Fibroblast of peridontal ligament (primary cell): ENCODE data around the gene AP1B1.
"Not testable (repeated sequence)": the region's sequence is repeated elsewhere in the genome, so short reads cannot be mapped to it uniquely, and the experiment has no call there.

Experiments
- DNase-seq: peaks from one replicate; pipeline ENCODE4 v3.0.0-alpha.2; 2010; ENCODE audit errors: extremely low read depth

AP1B1 gene

DNA sequence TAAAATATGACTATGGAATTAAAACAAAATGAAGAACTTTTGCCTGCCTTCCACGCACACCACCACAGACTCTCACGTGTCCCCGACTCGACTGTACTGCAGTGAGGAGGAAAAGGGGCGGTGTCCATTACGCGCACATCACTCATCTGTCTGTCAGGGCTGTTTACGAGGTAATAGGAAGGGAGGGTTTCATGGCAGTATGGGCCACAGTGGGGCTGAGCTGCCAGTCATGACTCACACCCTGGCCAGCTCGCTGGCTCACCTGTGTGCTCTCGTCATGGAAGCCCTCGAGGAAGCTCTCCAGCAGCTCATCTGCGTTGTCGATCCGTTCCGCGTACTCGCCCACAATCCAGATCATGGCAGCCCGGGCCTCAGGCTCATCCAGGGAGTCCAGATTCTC is 39.4 kb downstream of the AP1B1 start:
- DNase-seq: no peak

DNA sequence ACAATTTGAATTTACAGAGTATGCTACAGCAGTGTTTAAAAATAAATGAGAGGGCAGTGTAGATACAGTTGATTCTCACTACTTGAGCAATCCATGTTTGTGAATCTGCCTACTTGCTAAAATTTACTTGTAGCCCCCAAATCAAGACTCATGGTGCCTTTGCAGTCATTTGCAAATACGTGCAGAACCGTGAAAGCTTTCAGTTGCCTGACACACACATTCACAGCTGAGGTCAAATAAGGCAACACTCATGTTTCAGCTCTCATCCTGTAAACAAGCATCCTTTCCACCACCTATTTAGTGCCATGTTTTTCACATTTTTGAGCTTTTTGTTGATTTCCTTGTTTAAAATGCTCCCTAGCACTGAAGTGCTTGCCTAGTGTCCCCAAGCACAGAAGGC is 40.3 kb downstream of the AP1B1 start:
- DNase-seq: no peak

DNA sequence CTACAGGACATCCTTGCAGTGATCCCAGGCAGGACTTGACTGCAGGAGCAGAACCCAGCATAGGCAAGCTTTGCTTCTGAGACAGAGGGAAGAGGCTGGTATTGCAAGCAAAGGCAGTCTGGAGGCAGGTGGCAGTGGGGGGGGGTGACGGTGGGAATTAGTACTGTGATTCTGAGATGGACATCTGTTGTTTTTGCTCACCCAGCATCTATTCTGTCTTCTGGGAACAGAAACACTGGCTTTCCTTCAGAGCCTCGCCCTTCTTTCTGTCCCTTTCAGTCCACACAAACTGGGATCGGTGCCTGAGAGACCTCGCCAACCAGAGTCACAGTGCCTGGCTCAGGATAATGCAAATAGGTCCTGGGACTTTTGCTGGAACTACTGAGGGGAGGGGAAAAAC is 41.7 kb downstream of the AP1B1 start:
- DNase-seq: no peak

DNA sequence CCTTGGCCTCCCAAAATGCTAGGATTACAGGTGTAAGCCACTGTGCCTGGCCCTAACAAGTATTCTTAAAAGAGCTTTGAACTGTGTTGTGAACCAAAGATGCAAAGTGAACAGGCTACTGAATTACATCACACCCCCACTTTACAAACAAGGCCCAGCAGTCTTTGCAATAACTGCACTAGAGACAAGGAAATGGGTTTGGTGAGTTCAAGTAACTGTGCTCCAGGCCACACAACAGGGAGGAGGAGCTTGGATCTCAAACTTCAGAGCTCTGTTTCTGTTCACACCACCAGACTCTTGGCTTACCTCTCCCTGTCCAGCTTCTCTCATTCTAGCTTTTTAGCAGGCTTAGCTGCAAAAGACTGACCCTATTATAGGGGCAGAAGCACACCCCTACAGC is 42.4 kb downstream of the AP1B1 start:
- DNase-seq: no peak

DNA sequence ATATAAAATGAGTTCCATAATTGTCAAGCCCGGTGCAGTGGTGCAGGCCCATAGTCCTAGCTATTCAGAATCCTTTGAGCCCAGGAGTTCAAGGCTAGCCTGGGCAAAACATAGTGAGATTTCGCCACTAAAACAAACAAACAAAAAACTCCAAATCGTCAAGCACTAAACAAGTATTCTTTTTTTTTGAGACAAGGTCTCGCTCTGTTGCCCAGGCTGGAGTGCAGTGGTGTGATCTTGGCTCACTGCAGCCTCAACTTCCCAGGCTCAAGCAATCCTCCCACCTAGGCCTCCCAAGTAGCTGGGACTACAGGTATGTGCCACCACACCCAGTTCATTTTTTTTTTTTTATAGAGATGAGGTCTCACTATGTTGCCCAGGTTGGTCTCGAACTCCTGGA is 43.5 kb downstream of the AP1B1 start:
- not testable (repeated sequence) for DNase-seq

DNA sequence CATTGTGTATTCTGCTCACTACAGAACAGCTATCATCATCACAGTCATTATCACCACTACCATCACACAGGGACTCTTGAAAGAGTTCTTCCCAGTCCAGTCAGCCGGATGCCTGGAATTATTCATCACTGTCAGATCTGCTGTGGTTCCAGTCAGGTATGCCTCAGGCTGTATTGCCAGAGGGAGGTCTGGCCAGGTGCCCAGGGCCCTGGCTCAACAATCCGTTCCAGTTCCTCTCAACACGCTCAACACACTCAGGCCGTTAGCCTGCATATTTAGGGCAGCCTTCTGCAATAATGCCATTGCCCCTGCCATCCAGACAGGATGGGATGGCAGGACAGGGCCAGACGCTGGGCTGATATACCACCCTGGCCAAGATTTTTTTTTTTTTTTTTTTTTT is 44.2 kb downstream of the AP1B1 start:
- peak; percentile 58 for DNase-seq

DNA sequence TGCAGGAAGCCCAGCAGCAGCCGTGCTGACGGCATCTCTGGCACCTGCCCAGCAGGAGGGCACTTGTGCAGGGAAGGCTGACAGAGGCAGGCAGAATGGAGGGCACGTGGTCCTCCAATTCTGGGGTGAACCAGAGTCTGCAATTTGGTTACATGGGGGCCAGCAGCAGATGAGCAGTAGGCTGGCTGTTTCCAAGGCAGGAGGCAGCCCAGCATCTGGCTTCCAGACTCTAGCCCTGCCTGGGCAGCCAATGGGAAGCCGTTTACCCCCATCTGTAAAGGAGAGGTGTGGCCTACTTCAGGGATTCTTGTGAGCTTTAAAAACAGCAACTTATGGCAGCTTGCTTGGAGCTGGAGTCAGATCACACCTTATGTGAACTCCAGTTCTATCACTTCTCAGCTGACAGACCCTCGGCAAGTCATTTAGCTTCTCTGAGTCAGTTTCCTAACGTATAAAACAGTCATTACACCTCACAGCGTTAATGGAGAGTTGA is 45.0 kb downstream of the AP1B1 start:
- DNase-seq: peak; percentile 29

DNA sequence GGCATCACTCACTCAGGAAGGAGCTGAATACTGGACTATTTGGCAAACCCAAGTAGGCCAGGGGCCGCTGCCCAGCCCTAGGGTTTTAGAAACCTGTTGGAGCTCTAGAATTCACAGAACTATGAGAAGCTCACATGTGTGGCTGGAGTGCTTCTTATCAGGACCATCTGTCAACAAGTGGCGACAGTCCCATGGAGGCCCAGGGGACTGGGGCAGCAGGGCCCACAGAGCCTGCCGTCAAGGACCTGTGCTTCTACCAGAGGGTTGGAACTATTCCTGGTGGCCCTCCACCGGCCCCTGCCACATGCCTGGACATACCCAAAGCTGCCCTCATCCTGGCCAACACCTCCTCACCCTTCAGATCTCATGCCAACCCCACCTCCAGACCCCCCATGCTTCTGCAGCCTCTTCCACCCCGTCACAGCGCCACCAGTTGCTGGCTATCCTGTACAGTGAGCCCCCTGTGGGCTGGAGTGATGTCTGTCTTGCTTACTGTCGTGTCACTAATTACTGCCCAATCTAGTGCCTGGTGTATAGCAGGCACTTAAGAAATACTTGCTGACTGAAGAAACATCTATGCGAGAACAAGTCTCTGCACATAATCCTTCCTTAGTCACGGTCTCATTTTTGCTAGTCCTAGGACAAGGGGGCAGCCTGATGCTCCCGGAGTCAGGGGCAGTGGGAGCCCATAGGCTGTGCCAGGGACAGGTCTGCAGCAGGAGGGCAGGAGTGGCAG is 45.6 kb downstream of the AP1B1 start:
- DNase-seq: no peak

DNA sequence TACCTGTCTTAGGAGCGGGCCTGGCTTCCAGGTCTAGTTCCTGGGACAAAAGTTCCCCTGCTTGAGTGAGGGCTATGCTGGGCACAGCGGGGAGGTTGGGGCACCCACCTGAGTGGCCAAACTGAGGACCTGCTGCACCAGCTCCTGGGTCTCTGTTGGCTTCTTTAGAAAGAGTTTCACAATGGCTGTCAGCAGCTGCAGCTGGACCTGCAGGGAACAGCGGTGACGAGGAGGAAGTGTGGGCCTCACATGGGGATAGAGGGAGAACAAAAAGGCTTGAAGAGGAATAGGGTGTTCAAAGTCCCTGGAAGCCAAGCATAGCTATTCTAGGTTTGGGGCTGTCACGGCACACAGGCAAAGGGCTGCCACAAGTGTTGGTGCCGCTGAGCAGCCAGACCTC is 46.2 kb downstream of the AP1B1 start:
- no peak for DNase-seq

DNA sequence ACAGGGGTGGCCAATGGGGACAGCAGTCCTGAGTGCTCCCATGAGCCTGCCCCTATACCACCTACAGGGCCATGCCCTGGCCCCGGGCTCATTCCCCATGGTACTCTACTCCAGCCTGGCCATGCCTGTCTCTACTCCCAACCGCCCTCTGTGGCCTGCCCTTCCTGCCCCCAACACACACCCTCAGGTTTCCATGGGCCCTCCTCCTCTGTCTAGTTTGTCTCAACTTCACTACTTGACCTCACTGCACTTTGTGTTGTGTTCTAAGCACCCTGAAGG is 46.6 kb downstream of the AP1B1 start:
- DNase-seq: no peak

DNA sequence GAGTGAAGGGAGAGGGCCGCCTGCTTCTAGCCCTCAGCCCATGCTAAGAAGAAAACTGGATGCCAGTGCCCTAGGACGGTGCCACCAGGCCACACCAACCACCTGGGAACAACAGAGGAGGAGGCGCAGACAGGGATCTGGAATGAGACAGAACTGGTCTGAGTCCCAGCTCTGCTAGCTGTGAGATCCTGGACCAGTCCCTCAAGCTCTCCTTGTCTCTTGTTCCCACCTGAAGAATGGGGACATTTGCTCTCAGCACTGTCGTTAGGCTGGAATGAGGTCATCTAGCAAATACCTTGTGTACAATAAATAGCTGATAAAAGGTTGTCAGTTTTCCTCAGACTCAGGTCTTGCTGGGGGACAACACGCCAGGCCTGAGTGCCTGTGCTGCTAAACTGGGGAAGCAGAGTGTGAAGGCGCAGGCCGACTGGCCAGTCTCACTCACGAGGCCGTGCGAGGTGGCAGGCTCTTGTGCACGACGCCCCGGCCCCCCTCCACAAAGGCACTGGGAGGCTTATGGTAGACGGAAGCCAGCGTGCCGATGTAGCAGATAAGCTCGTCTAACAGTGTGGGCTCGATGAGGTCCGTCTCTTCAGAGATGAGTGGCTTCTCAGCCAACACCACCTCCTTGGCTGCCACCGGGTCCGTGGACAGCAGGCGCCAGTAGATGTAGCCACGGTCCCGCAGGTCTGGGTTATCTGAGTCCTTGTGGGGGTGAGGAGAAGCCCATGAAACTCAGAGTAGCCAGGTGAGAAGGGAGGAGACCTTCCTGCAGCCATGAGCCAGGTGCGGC is 47.1 kb downstream of the AP1B1 start:
- no peak for DNase-seq

DNA sequence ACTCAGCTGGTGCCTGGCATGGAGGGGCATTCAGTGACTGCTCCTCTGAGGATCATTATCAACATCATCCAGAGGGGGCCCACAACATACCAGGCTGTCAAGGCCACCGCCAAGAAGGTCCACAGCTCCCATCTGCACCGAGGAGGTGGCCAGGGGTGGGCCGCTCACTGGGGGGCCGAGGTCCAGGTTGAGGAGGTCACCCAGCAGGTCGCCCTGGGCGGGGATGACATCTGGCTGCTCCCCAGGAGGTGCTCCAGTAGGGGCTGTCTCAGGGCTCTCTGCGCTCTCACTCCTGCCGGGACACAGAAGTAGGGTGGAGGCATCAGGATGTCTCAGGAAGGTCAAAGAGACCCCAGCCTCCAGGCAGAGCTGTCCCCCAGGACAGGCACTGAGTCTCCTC is 47.8 kb downstream of the AP1B1 start:
- DNase-seq: no peak

DNA sequence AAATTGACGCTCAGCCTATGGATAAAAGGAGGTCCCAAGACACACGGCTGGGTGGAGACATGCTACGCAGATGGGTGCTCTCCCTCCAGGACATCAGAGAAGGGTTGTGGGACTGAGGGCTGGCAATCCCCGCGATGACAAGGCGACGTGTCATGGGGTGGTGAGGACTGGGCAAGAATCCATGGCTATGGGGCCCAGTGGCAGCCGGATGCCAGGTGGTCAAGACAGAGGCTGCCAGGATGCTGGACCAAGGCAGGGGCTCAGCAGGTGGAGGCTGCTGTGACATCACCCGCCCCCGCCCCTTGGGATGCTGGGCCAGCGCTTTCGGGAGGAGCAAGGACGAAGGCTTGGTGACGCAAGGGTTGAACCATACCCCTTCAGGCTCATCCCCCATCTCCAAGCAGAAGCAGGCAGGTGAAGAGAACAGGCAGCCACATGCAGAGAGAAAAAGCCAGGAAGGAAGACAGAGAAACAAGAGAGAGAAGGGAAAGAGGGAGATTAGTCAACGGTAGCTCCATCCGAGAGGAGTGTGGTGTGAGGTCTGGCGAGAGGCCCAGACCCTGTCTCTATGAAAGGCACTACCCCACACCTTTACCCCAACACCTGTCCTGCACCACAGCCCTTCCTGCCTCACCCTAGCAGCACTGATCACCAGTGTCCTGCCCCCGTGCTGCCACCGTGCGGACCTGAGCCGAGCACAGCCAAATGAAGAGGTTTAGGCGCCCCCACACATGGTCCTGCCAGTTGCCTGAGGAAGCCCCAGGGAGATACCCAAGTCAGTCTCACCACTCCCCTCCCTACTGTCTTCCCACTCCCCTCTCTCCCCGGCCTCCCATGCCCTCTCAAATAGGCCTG is 48.8 kb downstream of the AP1B1 start:
- no peak for DNase-seq

DNA sequence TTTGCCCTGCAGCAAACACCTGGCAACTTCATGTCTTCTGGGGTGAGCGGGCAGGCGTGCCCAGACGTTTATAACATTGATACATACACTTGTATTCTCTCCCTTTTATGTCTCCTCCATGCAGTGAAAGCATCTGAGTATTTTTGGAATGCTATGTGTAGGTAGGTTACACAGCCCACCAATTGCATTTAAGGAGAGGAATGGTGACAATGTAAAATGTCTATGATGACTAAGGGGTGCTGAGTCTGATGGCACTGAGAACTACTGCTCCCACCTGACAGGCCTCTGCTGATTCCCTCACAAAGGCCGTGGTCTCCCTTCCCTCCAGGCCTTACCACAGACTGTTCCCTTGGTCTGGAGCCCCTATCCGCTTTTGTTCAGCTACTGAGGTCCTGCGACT is 50.0 kb downstream of the AP1B1 start:
- no peak for DNase-seq

DNA sequence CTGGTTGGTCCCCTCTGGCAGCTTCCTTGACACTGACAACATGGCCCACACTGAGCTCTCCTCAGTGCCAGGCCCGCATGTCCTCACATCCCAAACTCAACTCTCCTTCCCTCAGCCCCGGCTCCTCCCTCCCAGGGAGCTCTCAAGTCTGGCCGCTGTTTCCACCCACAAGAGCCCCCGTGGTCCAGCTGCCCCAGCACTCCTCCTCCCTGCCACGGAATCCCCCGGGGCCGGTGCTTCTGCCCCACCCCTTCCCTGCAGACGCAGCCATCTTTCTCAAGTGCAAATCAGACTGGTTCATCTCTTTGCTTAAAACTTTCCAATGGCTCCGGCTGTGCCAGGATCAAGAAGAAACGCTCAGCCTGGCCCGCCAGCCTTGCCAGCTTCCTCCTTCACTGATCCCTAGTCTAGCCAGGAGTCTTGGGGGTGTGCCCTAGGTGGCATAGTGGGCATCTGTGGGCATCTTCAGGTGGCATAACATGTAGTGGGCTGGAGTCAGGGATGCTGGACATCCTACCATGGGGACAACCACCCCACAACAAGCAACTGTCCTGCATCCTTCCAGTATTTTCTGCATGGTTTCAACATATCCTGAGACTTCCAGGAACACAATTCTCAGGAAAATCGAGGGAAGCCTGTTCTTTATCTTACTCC is 50.6 kb downstream of the AP1B1 start:
- DNase-seq: no peak

DNA sequence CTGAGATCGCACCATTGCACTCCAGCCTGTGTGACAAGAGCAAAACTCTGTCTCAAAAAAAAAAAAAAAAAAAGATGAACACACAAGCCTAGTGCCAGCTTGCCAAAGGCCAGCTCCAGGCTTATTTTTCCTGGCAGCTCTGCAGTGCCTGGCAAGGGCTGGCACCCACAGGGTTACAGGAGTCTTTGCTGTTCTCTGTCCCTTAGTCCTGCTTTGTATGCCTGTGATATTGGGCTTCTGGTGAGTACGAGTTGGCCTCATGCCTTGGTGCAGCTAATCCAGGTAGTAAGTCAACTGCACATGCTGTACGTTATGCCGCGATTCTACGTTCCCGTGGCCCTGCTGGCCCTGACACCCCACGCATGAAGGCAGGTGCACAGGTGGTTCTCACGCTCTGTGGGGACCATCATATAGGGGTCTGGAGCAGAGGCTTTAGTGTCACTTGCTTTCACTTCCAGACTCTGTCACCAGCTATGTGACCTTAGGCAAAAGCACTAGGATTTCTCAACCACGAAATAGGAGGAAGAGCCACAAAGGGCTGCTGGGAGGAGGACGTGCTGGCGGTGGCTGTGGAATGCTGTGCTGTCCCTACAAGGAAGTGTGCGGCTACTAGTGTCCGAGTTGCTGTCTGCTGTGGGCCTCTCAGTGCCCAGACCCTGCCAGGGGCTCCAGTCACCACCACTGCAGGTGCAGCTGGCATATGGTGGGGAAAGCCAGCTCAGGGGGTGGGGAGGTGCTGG is 51.4 kb downstream of the AP1B1 start:
- no peak for DNase-seq

DNA sequence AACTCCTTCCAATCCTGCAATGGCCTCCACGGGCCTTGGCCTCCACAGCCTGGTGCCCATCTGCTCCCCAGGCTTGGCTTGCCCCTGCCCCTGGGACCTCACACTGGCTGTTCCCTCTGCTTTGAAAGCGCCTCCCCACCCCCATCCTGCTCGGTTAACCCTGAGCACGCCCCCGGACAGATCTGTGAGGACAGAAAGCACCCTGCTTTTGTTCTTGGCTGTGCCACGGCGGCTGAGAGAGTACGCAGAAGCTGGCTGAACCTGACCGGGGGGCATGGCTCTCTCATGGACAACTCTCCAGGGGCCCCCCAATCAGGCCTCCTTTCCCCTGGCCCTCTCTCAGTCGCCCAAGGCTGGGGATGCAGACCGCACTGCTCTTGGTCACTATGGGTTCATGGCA is 52.7 kb downstream of the AP1B1 start:
- no peak for DNase-seq

DNA sequence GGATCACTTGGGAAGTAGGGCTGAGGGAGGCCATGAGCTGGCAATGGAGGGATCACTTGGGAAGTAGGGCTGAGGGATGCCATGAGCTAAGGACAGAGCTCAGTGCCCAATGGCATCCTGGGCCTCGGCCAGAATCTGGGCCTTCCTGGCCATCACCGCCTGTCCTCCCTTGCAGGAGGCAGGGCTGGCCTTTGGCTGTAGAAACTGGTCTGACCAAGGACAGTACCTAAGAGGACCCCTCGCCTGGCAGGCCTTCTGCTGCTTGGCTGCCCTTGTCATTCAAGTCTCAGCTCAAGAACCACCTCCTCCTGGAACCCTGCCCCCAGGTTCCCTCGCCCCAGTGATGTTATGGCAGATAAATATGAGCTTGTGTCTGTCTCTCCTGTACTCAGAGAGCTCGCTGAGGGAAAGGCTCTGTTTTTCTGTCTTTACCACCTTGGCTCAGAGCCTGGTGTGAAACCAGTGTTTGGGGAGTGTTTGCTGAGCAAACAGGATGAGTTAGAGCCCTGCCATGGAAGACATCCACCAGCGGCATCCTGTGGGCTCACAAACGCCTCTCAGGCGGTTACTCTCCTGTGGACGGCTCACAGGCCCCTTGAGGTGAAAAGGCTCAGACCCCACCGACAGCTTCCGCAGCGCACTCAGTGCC is 53.5 kb downstream of the AP1B1 start:
- DNase-seq: no peak

DNA sequence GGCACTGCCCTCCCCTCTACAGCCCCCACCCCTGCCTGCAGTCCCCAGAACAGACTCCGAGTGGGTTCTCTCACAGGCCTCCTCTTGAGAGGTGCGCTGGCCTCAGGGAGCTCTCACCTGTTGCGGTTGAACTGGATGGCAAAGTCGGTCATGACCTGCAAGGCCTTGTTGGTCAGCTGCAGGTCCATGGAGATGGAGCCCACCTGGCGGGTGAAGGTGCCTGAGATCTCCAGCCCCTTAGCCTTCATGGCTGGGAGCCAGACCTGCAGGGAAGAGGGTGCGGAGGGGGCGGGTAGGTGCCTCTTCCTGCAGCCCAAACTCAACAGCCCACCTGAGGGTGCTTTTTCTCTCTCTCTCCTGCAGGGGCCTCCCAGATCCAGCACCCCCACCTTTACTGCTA is 54.2 kb downstream of the AP1B1 start:
- no peak for DNase-seq

DNA sequence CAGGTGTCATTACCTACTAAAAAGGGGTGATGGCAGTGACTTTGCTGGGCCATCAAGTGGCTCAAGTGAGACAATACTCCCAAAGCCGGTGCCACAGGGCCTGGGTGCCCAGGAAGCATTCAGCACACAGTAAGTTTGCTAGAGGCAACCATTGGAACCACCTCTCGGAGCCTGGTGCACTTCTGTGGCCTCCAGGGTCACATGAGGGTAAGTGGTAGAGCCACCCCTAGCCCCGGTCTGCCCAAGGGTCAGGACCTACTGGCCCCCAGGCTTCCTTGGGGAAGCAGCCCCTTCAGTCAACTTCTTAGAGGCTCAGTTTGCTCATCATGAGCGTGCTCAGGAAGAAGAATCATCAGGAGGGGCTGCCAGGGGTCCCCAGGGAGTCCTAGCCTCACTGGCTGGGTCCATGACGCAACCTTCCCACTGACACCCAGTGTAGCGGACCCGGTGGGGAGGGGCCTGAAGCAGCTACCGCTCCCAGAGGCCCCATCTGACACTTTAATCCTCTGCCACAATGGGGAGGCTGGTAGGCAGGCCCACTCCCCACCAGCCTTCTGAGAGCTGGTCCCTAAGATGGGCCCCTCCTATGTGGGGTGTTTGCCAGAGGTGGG is 55.4 kb downstream of the AP1B1 start:
- DNase-seq: no peak
